Keratinocyte (primary cell): ENCODE results near the gene OR10V1. TPM values are rescaled to one million over a fixed set of nuclear protein-coding genes. Genes with fewer than 3 reads are reported as not detected.

Source experiments
- DNase-seq: peaks from one replicate; pipeline ENCODE4 v3.0.0-alpha.2; 2011; ENCODE audit warnings: low read depth, missing footprints, low spot score
- FAIRE-seq: peaks from 2 replicates; lab custom pipeline; 2011; peaks lifted over from hg19 to GRCh38; lab: Jason Lieb, UNC
- H2AFZ ChIP-seq: 2 replicates; pipeline ENCODE4 v1.6.0; 2012; ENCODE audit warnings: low read length, control low read depth, inconsistent platforms; ENCODE audit not compliant: control insufficient read depth
- H3K27ac ChIP-seq: 2 replicates; pipeline ENCODE4 v1.5.1; 2011; ENCODE audit warnings: low read length; ENCODE audit not compliant: control insufficient read depth, insufficient read depth
- H3K27me3 ChIP-seq: 3 replicates; pipeline ENCODE4 v1.6.0; 2011; ENCODE audit warnings: low read length; ENCODE audit not compliant: control insufficient read depth, insufficient read depth; ENCODE audit errors: extremely low read depth
- H3K36me3 ChIP-seq, 2 experiments: 2 replicates in 1 of 2; 3 replicates in 1 of 2; pipeline ENCODE4 v1.5.1; 2011; ENCODE audit warnings: low read length in 2 of 2, mild to moderate bottlenecking in 1 of 2; ENCODE audit not compliant: control insufficient read depth in 2 of 2, insufficient read depth in 2 of 2; ENCODE audit errors: extremely low read depth in 1 of 2
- H3K4me1 ChIP-seq: 3 replicates; pipeline ENCODE4 v1.5.1; 2011; ENCODE audit warnings: low read length; ENCODE audit not compliant: control insufficient read depth, insufficient read depth; ENCODE audit errors: extremely low read depth
- H3K4me2 ChIP-seq: 3 replicates; pipeline ENCODE4 v1.6.0; 2011; ENCODE audit warnings: low read depth, low read length; ENCODE audit not compliant: control insufficient read depth, insufficient read depth; ENCODE audit errors: extremely low read depth
- H3K4me3 ChIP-seq, 3 experiments: fragments of 200-600 bp in 1 of 3; sonication (generic) in 1 of 3; 2 replicates in 2 of 3; 3 replicates in 1 of 3; pipeline ENCODE4 v1.5.1; 2011 to 2016; ENCODE audit warnings: low read length in 3 of 3, mild to moderate bottlenecking in 3 of 3, control low read depth in 2 of 3, inconsistent platforms in 1 of 3, low read depth in 1 of 3, mixed read lengths in 1 of 3, mixed run types in 1 of 3, moderate library complexity in 1 of 3; ENCODE audit not compliant: control insufficient read depth in 2 of 3, insufficient read depth in 2 of 3; ENCODE audit errors: extremely low read depth in 1 of 3
- H3K79me2 ChIP-seq: 2 replicates; pipeline ENCODE4 v1.6.0; 2012; ENCODE audit warnings: low read length; ENCODE audit not compliant: control insufficient read depth, insufficient read depth
- H3K9ac ChIP-seq: 3 replicates; pipeline ENCODE4 v1.6.0; 2011; ENCODE audit warnings: low read length; ENCODE audit not compliant: control insufficient read depth, insufficient read depth; ENCODE audit errors: extremely low read depth
- H3K9me1 ChIP-seq: 3 replicates; pipeline ENCODE4 v1.6.0; 2011; ENCODE audit warnings: low read length; ENCODE audit not compliant: control insufficient read depth, insufficient read depth; ENCODE audit errors: extremely low read depth
- H3K9me3 ChIP-seq: 2 replicates; pipeline ENCODE4 v1.5.1; 2012; ENCODE audit warnings: low read depth, low read length; ENCODE audit not compliant: control insufficient read depth
- H4K20me1 ChIP-seq: 3 replicates; pipeline ENCODE4 v1.6.0; 2011; ENCODE audit warnings: low read length; ENCODE audit not compliant: control insufficient read depth, insufficient read depth; ENCODE audit errors: extremely low read depth
- CTCF ChIP-seq, 3 experiments: IDR thresholded peaks in 1 of 3; conservative IDR thresholded peaks in 1 of 3; optimal IDR thresholded peaks in 1 of 3; 2 replicates in 2 of 3; 3 replicates in 1 of 3; pipeline versions ENCODE3 to v1.5.1; 2011; ENCODE audit warnings: low read length in 3 of 3, mild to moderate bottlenecking in 3 of 3, moderate library complexity in 2 of 3, control low read depth in 1 of 3, inconsistent platforms in 1 of 3; ENCODE audit not compliant: insufficient read depth in 2 of 3; ENCODE audit errors: extremely low read depth in 1 of 3
- EZH2 ChIP-seq: IDR thresholded peaks from one replicate; pipeline ENCODE4 v1.6.1; 2012; ENCODE audit warnings: inconsistent platforms, mild to moderate bottlenecking, low read length, moderate library complexity
- dilution Hi-C: fragments of 300-500 bp; cut with MboI; formaldehyde crosslinking; loops from one replicate; pipeline ENCODE4 v1.7.0; 2020; ENCODE audit warnings: low sequenced_read_pairs; ENCODE audit not compliant: extremely low pct_ligation_motif_present
- polyA minus RNA-seq, 3 experiments: library from RNA; depleted of rRNA, polyadenylated mRNA; stranded (reverse); fragments of >200 nt; gene quantifications; 1 replicate in 1 of 3; 2 replicates in 1 of 3; 3 replicates in 1 of 3; pipeline ENCODE4 v1.2.3, GENCODE V29; 2011
- polyA plus RNA-seq, 5 experiments: library from polyadenylated mRNA; depleted of rRNA in 3 of 5; stranded (reverse) in 3 of 5; stranded (forward) in 1 of 5; unstranded in 1 of 5; fragments of >200 nt; gene quantifications; 1 replicate in 1 of 5; 2 replicates in 3 of 5; 3 replicates in 1 of 5; pipeline versions ENCODE4 v1.2.1 to v1.2.3, GENCODE V29; 2011 to 2012; ENCODE audit warnings: missing spikeins in 2 of 5, low read depth in 1 of 5, low replicate concordance in 1 of 5

The OR10V1 gene
- polyA plus RNA-seq (not detected in 3 replicates), polyA minus RNA-seq (not detected in 3 replicates)
- polyA plus RNA-seq (2011; ENCODE audit: low read depth), result not detected
- not detected in 2 replicates for polyA plus RNA-seq (2011; cell fraction: cytosol; rRNA removed)
- polyA plus RNA-seq (2011; cell fraction: nucleus; rRNA removed), result not detected in 2 replicates
- polyA plus RNA-seq (2012; ENCODE audit: low replicate concordance), result not detected in 2 replicates
- not detected for polyA minus RNA-seq (2011; cell fraction: cytosol; rRNA and poly(A)+ RNA removed)
- polyA minus RNA-seq (2011; cell fraction: nucleus; rRNA and poly(A)+ RNA removed), result not detected in 2 replicates

GRCh38 chr11:59713745-59714144 lies at the start of gene OR10V1:
Gene OR10V1, minus strand, starts transcription at chr11:59713845. Its CDS starts 0 bp downstream, at chr11:59713845.
- H3K4me1 ChIP-seq, result peaks cover 9% of the 10 kb centered on the region
- H4K20me1 ChIP-seq, result no peaks in the 10 kb centered on the region
- no peaks in the 10 kb centered on the region for H3K79me2 ChIP-seq
- dilution Hi-C loops, result no loop called here
- FAIRE-seq, result no peak
- H3K27ac ChIP-seq, result no peak within 1 kb of the TSS
- H3K9me1 ChIP-seq, result no peaks in the 10 kb centered on the region
- no peak within 1 kb of the TSS for H3K9ac ChIP-seq
- H3K27me3 ChIP-seq, result no peaks in the 10 kb centered on the region
- no peak for TF ChIP-seq EZH2
- no peak for TF ChIP-seq CTCF (optimal IDR thresholded peaks at IDR 0.05 in 1 of 3, IDR thresholded peaks at IDR 0.05 in 1 of 3, conservative IDR thresholded peaks at IDR 0.05 in 1 of 3; ENCODE audit: extremely low read depth in 1 of 3, insufficient read depth in 2 of 3, low read length in 3 of 3)
- H2AFZ ChIP-seq, result no peak within 1 kb of the TSS
- H3K4me3 ChIP-seq, result no peak within 1 kb of the TSS
- no peak within 1 kb of the TSS for H3K4me2 ChIP-seq
- no peaks in the 10 kb centered on the region for H3K36me3 ChIP-seq
- H3K9me3 ChIP-seq, result no peaks in the 10 kb centered on the region
- DNase-seq, result no peak

- Histone ChIP-seq H2AFZ (no peak overlapping the region), H3K9me1 (peaks cover 12% of the 10 kb centered on the region), H3K27ac (no peak overlapping the region), H3K9ac (no peak overlapping the region), H3K9me3 (no peaks in the 10 kb centered on the region), H3K36me3 (peaks cover 15 to 17% of the 10 kb centered on the region in 2 experiments), H3K4me2 (no peak overlapping the region), H3K79me2 (peaks cover 96% of the 10 kb centered on the region), H3K27me3 (no peaks in the 10 kb centered on the region), H3K4me1 (peaks cover 8% of the 10 kb centered on the region), H4K20me1 (peaks cover 29% of the 10 kb centered on the region), H3K4me3 (no peak overlapping the region)
- DNase-seq (no peak), FAIRE-seq (no peak)
- dilution Hi-C loops, result no loop called here
- TF ChIP-seq CTCF (optimal IDR thresholded peaks at IDR 0.05 in 1 of 3, IDR thresholded peaks at IDR 0.05 in 1 of 3, conservative IDR thresholded peaks at IDR 0.05 in 1 of 3; ENCODE audit: extremely low read depth in 1 of 3, insufficient read depth in 2 of 3, low read length in 3 of 3) (no peak), EZH2 (no peak)
These were observed 48.3 kb upstream of the OR10V1 start for GRCh38 chr11:59761993-59762392.
